Fibroblast of lung (primary cell): ENCODE results near the gene OTC. TPM values are rescaled to one million over a fixed set of nuclear protein-coding genes. Genes with fewer than 3 reads are reported as not detected.

Source experiments
- DNase-seq, 2 donors: peaks; one replicate each; pipeline versions ENCODE4 v3.0.0 to v3.0.0-alpha.2; 2010; ENCODE audit warnings: low read depth in 2 of 2
- H2AFZ ChIP-seq: 2 replicates; pipeline ENCODE4 v1.5.1; 2012; ENCODE audit warnings: low read length, control low read depth, inconsistent platforms
- H3K27ac ChIP-seq: 2 replicates; pipeline ENCODE4 v1.5.1; 2011; ENCODE audit warnings: low read length, control low read depth; ENCODE audit not compliant: insufficient read depth
- H3K27me3 ChIP-seq: 2 replicates; pipeline ENCODE4 v1.5.1; 2011; ENCODE audit warnings: mild to moderate bottlenecking, low read length; ENCODE audit not compliant: control insufficient read depth, insufficient read depth
- H3K36me3 ChIP-seq: 2 replicates; pipeline ENCODE4 v1.5.1; 2011; ENCODE audit warnings: low read length; ENCODE audit not compliant: control insufficient read depth, insufficient read depth
- H3K4me1 ChIP-seq: 2 replicates; pipeline ENCODE4 v1.5.1; 2011; ENCODE audit warnings: low read length; ENCODE audit not compliant: control insufficient read depth, insufficient read depth; ENCODE audit errors: extremely low read depth
- H3K4me2 ChIP-seq: 2 replicates; pipeline ENCODE4 v1.5.1; 2011; ENCODE audit warnings: low read length, control low read depth; ENCODE audit not compliant: insufficient read depth; ENCODE audit errors: extremely low read depth
- H3K4me3 ChIP-seq, 4 experiments: fragments of 200-600 bp in 1 of 4; sonication (generic) in 1 of 4; replicated peaks in 1 of 4; 2 replicates each; pipeline ENCODE4 v1.5.1; 2011 to 2016; ENCODE audit warnings: low read length in 4 of 4, low read depth in 3 of 4, mild to moderate bottlenecking in 3 of 4, control low read depth in 2 of 4, inconsistent platforms in 1 of 4, mixed read lengths in 1 of 4; ENCODE audit not compliant: insufficient read depth in 1 of 4; ENCODE audit errors: control extremely low read depth in 1 of 4
- H3K79me2 ChIP-seq: 2 replicates; pipeline ENCODE4 v1.5.1; 2012; ENCODE audit warnings: mild to moderate bottlenecking, low read length, inconsistent platforms; ENCODE audit not compliant: control insufficient read depth, insufficient read depth
- H3K9ac ChIP-seq: 2 replicates; pipeline ENCODE4 v1.5.1; 2011; ENCODE audit warnings: mild to moderate bottlenecking, low read length, control low read depth; ENCODE audit not compliant: insufficient read depth
- H3K9me3 ChIP-seq: 2 replicates; pipeline ENCODE4 v1.5.1; 2012; ENCODE audit warnings: low read depth, low read length; ENCODE audit not compliant: control insufficient read depth, insufficient read depth
- H4K20me1 ChIP-seq: 2 replicates; pipeline ENCODE4 v1.5.1; 2011; ENCODE audit warnings: low read length; ENCODE audit not compliant: control insufficient read depth, insufficient read depth; ENCODE audit errors: extremely low read depth
- EZH2 ChIP-seq: IDR thresholded peaks from 2 replicates; pipeline ENCODE4 v1.5.1; 2012; ENCODE audit warnings: low read length, control low read depth, mild to moderate bottlenecking; ENCODE audit errors: missing control alignments
- polyA plus RNA-seq, 2 donors: library from polyadenylated mRNA; depleted of rRNA in 1 of 2; stranded (reverse) in 1 of 2; unstranded in 1 of 2; fragments of >200 nt; gene quantifications; 2 replicates each; pipeline ENCODE4 v1.2.1, GENCODE V29; 2011 to 2012; ENCODE audit warnings: missing spikeins in 1 of 2
- total RNA-seq: library from RNA; depleted of rRNA; stranded (reverse); fragments of >200 nt; gene quantifications from 2 replicates; pipeline ENCODE4 v1.2.1, GENCODE V29; 2014
- TF ChIP-seq, protein P1 (sequence below), 2 donors: IDR thresholded peaks in 1 of 2; conservative IDR thresholded peaks in 1 of 2; 1 replicate in 1 of 2; 2 replicates in 1 of 2; pipeline ENCODE4 v1.5.1; 2011 to 2012; ENCODE audit warnings: low read length in 2 of 2, control low read depth in 1 of 2, inconsistent platforms in 1 of 2, low read depth in 1 of 2, mild to moderate bottlenecking in 1 of 2

OTC gene
- total and polyA plus RNA-seq, 2 donors (not counting 1 experiment from before 2014, with no cell fraction given), result not detected

DNA sequence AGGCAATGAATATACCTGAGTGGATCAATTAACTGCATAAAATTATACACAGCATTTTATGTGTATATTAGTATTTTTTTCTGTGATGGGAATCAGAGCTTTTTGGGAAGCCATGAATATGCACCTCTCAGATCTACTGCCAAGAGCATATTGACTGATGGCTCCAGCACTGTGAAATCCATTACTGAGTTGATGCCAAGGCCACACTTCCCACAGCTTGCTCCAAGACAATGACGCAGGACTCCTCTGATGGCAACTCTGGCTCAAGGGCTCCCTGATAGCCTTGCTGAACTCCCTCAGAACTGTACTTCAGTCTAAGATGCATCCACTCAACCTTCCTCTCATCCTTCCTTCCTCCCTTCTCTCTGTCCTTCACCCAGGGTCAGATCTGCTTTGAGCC, 82.7 kb downstream of the OTC start:
- H3K9me3 ChIP-seq, result no peaks in the 10 kb centered on the region
- H3K4me2 ChIP-seq, result no peak overlapping the region
- H3K9ac ChIP-seq, result no peak overlapping the region
- no peak for DNase-seq
- no peaks in the 10 kb centered on the region for H4K20me1 ChIP-seq
- H3K36me3 ChIP-seq, result no peaks in the 10 kb centered on the region
- TF ChIP-seq EZH2, result no peak
- TF ChIP-seq, protein P1, sequence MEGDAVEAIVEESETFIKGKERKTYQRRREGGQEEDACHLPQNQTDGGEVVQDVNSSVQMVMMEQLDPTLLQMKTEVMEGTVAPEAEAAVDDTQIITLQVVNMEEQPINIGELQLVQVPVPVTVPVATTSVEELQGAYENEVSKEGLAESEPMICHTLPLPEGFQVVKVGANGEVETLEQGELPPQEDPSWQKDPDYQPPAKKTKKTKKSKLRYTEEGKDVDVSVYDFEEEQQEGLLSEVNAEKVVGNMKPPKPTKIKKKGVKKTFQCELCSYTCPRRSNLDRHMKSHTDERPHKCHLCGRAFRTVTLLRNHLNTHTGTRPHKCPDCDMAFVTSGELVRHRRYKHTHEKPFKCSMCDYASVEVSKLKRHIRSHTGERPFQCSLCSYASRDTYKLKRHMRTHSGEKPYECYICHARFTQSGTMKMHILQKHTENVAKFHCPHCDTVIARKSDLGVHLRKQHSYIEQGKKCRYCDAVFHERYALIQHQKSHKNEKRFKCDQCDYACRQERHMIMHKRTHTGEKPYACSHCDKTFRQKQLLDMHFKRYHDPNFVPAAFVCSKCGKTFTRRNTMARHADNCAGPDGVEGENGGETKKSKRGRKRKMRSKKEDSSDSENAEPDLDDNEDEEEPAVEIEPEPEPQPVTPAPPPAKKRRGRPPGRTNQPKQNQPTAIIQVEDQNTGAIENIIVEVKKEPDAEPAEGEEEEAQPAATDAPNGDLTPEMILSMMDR (conservative IDR thresholded peaks at IDR 0.05 in 1 of 2, IDR thresholded peaks at IDR 0.05 in 1 of 2; ENCODE audit: low read depth in 1 of 2, low read length in 2 of 2), result no peak
- no peak overlapping the region for H2AFZ ChIP-seq
- no peaks in the 10 kb centered on the region for H3K79me2 ChIP-seq
- H3K4me1 ChIP-seq, result no peaks in the 10 kb centered on the region
- H3K4me3 ChIP-seq, result no peak overlapping the region
- no peak overlapping the region for H3K27ac ChIP-seq
- no peaks in the 10 kb centered on the region for H3K27me3 ChIP-seq

DNA sequence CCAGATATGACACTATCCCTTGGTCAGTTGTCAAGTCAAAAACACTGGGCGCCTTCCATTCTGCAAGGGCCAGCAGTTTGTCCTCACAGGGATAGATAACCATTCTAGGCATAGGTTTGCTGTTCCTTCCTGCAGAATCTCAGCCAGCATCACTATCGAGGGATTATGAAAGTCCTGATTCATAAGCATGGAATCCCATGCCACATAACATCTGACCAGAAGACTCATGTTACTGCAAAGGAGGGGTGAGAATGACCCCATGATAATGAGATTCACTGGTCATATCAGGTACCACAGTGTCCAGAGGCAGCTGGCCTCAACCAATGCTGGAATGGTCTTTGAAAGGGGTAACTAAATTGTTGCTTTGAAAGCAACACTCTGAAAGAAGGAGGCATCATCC, 84.7 kb downstream of the OTC start:
- no peaks in the 10 kb centered on the region for H3K9me3 ChIP-seq
- H3K4me2 ChIP-seq, result no peak overlapping the region
- H3K9ac ChIP-seq, result no peak overlapping the region
- DNase-seq, result peak in 1 of 2 donors; percentile 15
- H3K27me3 ChIP-seq, result no peaks in the 10 kb centered on the region
- H3K27ac ChIP-seq, result no peak overlapping the region
- no peaks in the 10 kb centered on the region for H4K20me1 ChIP-seq
- TF ChIP-seq, protein P1 (conservative IDR thresholded peaks at IDR 0.05 in 1 of 2, IDR thresholded peaks at IDR 0.05 in 1 of 2; ENCODE audit: low read depth in 1 of 2, low read length in 2 of 2), result no peak
- no peak for TF ChIP-seq EZH2
- no peak overlapping the region for H3K4me3 ChIP-seq
- no peak overlapping the region for H2AFZ ChIP-seq
- H3K79me2 ChIP-seq, result no peaks in the 10 kb centered on the region
- no peaks in the 10 kb centered on the region for H3K4me1 ChIP-seq
- H3K36me3 ChIP-seq, result no peaks in the 10 kb centered on the region

DNA sequence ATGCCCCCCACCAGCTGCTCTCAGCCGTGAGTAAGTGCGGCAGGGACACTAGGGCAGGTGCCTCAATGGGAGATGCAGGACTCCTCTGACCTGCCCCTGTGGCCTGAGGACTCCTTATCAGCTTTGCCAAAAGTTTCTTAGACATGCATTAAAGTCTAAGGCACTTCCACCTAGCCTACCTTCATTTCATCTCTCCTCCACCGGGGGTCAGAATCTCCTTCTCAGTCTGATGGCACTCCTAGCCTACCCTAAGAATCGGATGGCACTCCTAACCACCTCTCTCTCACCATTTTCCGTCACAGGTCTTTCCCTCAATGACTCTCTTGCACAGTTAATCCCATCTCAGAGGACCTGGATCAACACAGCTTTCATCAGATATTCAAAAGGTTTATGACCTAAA, 85.9 kb downstream of the OTC start:
- H4K20me1 ChIP-seq, result no peaks in the 10 kb centered on the region
- TF ChIP-seq, protein P1 (conservative IDR thresholded peaks at IDR 0.05 in 1 of 2, IDR thresholded peaks at IDR 0.05 in 1 of 2; ENCODE audit: low read depth in 1 of 2, low read length in 2 of 2), result no peak
- TF ChIP-seq EZH2, result no peak
- no peaks in the 10 kb centered on the region for H3K27me3 ChIP-seq
- H3K27ac ChIP-seq, result no peak overlapping the region
- H3K4me3 ChIP-seq, result no peak overlapping the region
- H3K9ac ChIP-seq, result no peak overlapping the region
- H3K4me2 ChIP-seq, result no peak overlapping the region
- H2AFZ ChIP-seq, result no peak overlapping the region
- H3K9me3 ChIP-seq, result no peaks in the 10 kb centered on the region
- no peaks in the 10 kb centered on the region for H3K79me2 ChIP-seq
- H3K4me1 ChIP-seq, result no peaks in the 10 kb centered on the region
- no peaks in the 10 kb centered on the region for H3K36me3 ChIP-seq
- no peak for DNase-seq
